DMS 273 (cell line): ENCODE measurements around the gene S100A12.
A peak's percentile ranks its signal among the peaks of the same experiment; 100 is the strongest.

Experiments
- DNase-seq: peaks from one replicate; lab custom pipeline; 2025; ENCODE audit not compliant: unreplicated experiment; lab: John Stamatoyannopoulos, UW

S100A12 gene

GRCh38 chr1:153370146-153370545 lies 5.3 kb downstream of the S100A12 start:
- no peak for DNase-seq

- DNase-seq, result no peak
Observed at GRCh38 chr1:153368495-153368894, 6.9 kb downstream of the S100A12 start.

DNA sequence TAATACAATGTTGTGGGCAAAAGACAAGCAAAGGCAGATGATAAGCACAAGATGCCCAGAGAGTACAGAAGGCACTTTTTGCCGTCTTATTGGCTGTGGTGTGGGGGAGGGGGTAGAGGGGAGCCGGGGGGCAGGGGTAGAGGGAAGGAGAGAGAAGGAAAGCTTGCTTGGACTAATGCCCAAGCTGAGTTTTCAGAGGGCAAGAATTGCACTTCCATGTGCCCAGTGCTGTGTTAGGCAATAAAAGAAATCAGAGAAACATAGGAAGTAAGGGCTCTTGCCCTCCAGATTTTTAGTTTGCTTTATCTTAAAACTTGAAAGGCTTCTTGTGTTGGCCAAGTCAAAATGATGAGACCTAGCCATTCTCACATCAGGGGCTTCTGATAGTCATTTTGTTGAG lies 8.3 kb downstream of the S100A12 start:
- no peak for DNase-seq

DNA sequence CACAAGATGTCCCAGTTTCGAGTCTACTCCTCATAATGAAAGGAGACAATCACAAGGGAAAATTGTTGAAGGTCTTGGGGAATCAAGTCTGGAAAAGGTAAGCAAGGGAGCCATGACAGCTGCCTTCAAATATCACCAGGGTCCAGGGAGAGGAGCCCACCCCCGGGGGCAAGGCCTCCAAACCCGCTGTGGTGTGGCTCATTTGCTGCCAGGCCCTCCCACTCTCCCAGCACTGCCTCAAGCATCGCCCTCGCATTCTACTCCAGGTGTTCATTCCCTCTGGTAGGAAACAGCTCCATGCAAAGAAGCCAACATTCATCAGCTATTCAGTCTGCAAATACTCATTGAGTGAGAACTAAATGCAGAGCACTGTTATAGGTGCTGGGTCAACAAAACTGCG lies 9.2 kb downstream of the S100A12 start:
- DNase-seq, result no peak

- no peak for DNase-seq
Observed at GRCh38 chr1:153365696-153366095, 9.7 kb downstream of the S100A12 start.

- DNase-seq, result no peak
Observed at GRCh38 chr1:153364766-153365666, 10.4 kb downstream of the S100A12 start.

GRCh38 chr1:153364156-153364555 lies 11.3 kb downstream of the S100A12 start:
- no peak for DNase-seq

DNA sequence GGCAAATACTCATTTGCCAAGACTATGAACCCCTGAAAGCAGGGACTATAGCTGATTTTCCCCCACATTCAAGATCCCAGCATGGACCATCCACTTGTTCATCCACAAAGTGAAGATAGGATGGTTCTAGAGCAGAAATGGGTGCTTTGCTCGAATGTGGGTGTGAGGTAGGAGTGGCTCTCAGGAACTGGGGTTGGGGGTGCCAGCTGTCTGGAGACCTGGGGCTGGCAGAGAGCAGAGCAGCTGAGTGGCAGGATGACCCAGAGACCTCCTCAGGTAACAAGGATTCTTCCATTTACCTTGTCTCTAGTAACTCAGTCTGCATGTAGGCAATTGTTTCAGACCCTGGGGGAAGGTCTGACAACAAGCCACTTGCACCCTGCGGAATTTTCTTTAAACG lies 11.8 kb downstream of the S100A12 start:
- DNase-seq, result no peak

GRCh38 chr1:153362187-153362775 lies 13.1 kb downstream of the S100A12 start:
- peak; percentile 61 for DNase-seq

GRCh38 chr1:153361480-153362109 lies 13.8 kb downstream of the S100A12 start:
- DNase-seq, result no peak

- no peak for DNase-seq
Observed at GRCh38 chr1:153360592-153361479, 14.6 kb downstream of the S100A12 start.

DNA sequence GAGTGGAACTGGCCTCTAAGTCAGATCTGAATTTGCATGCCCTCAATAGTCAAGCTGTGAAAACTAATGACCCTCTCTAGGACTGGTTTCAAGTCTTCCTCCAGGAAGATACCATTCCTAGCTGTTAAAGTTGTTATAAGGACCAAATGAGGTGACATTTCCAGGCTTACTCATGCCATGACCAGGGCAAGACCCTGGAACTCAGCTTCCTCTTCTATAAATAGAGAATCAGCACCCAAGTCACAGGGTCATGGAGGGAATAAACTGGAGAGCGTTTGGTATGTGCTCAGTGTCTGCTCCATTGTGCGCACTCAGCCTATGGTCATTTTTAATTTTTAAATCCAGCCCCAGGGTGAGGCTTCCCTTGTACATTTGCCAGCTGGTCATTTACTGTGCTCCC lies 15.2 kb downstream of the S100A12 start:
- no peak for DNase-seq

DNA sequence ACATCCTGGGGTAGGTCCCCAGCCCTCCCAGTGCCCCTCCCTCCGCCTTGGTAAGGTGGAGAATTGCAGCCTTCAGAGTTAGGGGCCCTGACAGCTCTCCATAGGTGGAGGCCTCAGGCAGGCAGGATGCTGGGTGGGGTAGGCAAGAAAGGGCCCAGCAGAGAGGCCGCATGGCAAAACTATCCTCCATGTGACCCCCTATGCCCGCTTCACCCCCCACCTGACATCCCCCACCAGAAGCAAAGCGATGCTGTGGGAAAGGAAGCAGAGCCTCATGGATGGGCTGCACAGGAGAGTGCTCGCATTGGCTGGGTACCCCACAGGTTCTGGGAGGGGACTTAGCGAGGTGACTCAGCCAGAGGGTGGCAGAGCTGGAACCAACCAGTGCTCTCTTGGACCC lies 16.2 kb downstream of the S100A12 start:
- DNase-seq, result no peak

DNA sequence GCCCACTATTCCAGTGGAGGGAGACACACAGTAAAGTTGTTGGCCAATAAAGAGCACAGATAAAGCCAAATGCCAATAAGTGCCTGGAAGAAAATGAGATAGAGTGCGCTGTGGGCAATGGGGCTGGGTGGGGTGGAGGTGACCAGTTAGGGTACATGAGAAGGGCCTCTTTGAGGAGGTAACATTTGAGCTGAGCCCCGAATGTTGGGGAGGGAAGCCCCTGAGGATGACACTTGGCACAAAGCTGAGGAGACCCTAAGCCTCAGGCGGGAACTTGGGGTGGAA lies 16.8 kb downstream of the S100A12 start:
- no peak for DNase-seq

GRCh38 chr1:153357853-153358690 lies 17.3 kb downstream of the S100A12 start, which contains the start of gene S100A9:
Gene S100A9, plus strand, starts transcription at chr1:153357854. Its CDS starts 430 bp downstream, at chr1:153358284.
- no peak for DNase-seq

DNA sequence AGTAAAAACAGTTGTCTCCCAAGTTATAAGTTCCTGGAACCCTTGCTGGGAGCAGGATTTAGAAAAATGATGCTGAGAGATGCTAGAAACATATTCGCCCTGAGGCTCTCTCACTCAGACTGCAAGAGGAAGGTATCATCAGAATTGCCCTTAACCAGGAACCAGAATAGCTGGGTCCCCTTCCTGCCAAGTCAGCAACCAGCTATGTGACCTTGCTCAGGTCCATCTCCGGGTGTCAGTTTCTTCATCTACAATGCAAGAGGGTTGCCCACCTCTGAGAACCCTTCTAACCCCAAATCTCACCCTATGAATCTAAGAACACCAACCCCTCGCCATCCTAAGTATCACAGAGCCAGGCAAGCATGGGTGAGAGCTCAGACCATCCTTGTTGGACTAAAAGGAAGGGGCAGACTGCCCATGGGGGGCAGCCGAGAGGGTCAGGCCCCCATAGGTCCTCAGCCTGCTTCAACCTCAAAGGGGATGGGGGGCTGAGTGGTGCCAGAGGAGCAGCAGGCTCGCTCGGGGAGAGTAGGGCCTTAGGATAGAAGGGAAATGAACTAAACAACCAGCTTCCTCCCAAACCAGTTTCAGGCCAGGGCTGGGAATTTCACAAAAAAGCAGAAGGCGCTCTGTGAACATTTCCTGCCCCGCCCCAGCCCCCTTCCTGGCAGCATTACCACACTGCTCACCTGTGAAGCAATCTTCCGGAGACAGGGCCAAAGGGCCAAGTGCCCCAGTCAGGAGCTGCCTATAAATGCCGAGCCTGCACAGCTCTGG lies 18.2 kb downstream of the S100A12 start:
- no peak for DNase-seq

DNA sequence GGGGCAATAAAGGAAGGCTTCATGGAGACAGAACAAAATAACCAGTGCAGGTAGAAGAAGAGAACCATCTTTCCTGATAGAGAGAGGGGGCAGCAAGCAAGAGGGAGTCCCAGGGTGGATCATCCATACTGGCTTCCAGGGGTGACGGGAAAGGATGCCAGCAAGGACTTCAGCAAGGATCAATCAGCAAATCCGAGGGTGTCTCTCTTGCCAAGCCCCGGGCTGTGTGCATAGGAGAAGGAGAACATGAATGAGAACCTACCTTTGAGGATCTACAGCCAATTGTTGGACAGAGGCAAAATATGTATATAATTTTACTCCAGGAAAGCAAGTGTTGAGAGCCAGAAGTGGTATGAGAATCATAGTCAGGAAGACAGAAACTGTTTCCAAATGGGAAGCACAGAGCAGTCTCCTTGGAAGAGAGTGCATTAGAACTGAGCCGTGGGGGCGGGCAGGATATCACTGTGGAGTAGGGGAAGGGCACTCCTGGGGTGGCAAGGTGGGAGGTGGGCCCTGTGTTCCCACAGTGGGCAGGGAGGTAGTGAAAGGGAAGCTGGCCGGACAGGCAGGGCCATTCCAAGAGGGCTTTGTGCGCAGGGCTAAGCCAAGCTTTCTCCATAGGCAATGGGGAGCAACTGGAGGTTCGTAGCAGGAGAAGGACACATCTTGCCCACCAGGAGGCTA lies 18.9 kb downstream of the S100A12 start:
- no peak for DNase-seq

DNA sequence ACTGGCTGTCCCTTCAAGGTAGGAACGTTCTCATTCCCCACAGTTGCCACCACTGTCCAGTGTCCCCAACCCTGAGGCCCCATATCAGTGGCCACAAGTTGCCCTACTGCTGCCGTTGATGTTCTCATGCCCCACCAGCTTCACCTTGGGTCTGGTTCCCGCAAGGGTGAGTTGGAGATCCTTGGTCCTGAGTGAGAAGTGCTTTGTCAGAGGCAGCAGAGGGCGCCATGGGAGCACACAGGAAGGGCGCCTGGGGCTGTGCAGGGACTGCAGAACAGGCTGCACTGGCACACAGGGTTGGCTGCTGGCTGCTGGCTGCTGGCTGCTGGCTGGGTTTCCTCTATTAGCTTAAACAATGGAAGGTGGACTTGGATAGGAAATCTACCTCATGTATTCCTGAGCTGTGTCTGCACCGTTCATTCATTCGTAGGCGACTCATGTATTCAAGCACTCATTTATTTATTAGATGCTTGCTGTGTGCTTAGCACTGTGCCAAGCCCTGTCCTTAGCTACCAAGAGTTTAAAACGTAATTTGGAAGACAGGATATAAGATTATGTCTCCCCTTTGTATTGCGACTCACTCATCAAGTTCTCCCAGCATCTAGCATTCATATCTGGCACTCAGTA lies 19.9 kb downstream of the S100A12 start:
- peak; percentile 85 for DNase-seq
